Measurements from ENCODE around the gene SMAP2.
"Not testable (repeated sequence)": the region's sequence is repeated elsewhere in the genome, so short reads cannot be mapped to it uniquely, and the experiment has no call there.

SMAP2 gene

GRCh38 chr1:40372658-40373322 lies 737 bp upstream of the SMAP2 start:
- DNase-seq (ENCODE audit: low read depth, low spot score): no peak

GRCh38 chr1:40377512-40377911 lies 4.0 kb downstream of the SMAP2 start:
- DNase-seq (ENCODE audit: low read depth, low spot score): no peak

GRCh38 chr1:40379785-40380452 lies 6.4 kb downstream of the SMAP2 start:
- DNase-seq (ENCODE audit: low read depth, low spot score): peak; percentile 26

- no peak for DNase-seq (ENCODE audit: low read depth, low spot score)
These were observed 7.3 kb downstream of the SMAP2 start for GRCh38 chr1:40380817-40381216.

- DNase-seq (ENCODE audit: low read depth, low spot score): no peak
These were observed 8.0 kb downstream of the SMAP2 start for GRCh38 chr1:40381268-40382107.

- DNase-seq (ENCODE audit: low read depth, low spot score): no peak
These were observed 8.6 kb downstream of the SMAP2 start for GRCh38 chr1:40382108-40382460.

GRCh38 chr1:40382601-40383000 lies 9.1 kb downstream of the SMAP2 start:
- no peak for DNase-seq (ENCODE audit: low read depth, low spot score)

- DNase-seq (ENCODE audit: low read depth, low spot score): peak; percentile 20
These were observed 9.6 kb downstream of the SMAP2 start for GRCh38 chr1:40383095-40383487.

GRCh38 chr1:40383488-40384412 lies 10.2 kb downstream of the SMAP2 start:
- peak; percentile 20 for DNase-seq (ENCODE audit: low read depth, low spot score)

- DNase-seq (ENCODE audit: low read depth, low spot score): peak; percentile 44
These were observed 10.9 kb downstream of the SMAP2 start for GRCh38 chr1:40384413-40384762.

- no peak for DNase-seq (ENCODE audit: low read depth, low spot score)
These were observed 11.4 kb downstream of the SMAP2 start for GRCh38 chr1:40384887-40385286.

GRCh38 chr1:40385437-40386358 lies 12.2 kb downstream of the SMAP2 start:
- peak; percentile 56 for DNase-seq (ENCODE audit: low read depth, low spot score)

GRCh38 chr1:40386359-40386723 lies 12.8 kb downstream of the SMAP2 start:
- no peak for DNase-seq (ENCODE audit: low read depth, low spot score)

- no peak for DNase-seq (ENCODE audit: low read depth, low spot score)
These were observed 13.3 kb downstream of the SMAP2 start for GRCh38 chr1:40386796-40387195.

GRCh38 chr1:40387381-40388306 lies 14.1 kb downstream of the SMAP2 start:
- not testable (repeated sequence) for DNase-seq (ENCODE audit: low read depth, low spot score)

GRCh38 chr1:40388456-40389321 lies 15.2 kb downstream of the SMAP2 start:
- DNase-seq (ENCODE audit: low read depth, low spot score): not testable (repeated sequence)

GRCh38 chr1:40389322-40389803 lies 15.8 kb downstream of the SMAP2 start:
- no peak for DNase-seq (ENCODE audit: low read depth, low spot score)

GRCh38 chr1:40389871-40390560 lies 16.5 kb downstream of the SMAP2 start:
- DNase-seq (ENCODE audit: low read depth, low spot score): peak; percentile 73

All from astrocyte of the hippocampus (primary cell).